GM19397 (cell line): ENCODE data around the gene SPOCD1.

Experiments used
- ATAC-seq: cut with Tn5 transposase; IDR thresholded peaks from one replicate; pipeline ENCODE4 v1.9.1; 2021; ENCODE audit warnings: mild to moderate bottlenecking, moderate library complexity; ENCODE audit not compliant: unreplicated experiment

The SPOCD1 gene

DNA sequence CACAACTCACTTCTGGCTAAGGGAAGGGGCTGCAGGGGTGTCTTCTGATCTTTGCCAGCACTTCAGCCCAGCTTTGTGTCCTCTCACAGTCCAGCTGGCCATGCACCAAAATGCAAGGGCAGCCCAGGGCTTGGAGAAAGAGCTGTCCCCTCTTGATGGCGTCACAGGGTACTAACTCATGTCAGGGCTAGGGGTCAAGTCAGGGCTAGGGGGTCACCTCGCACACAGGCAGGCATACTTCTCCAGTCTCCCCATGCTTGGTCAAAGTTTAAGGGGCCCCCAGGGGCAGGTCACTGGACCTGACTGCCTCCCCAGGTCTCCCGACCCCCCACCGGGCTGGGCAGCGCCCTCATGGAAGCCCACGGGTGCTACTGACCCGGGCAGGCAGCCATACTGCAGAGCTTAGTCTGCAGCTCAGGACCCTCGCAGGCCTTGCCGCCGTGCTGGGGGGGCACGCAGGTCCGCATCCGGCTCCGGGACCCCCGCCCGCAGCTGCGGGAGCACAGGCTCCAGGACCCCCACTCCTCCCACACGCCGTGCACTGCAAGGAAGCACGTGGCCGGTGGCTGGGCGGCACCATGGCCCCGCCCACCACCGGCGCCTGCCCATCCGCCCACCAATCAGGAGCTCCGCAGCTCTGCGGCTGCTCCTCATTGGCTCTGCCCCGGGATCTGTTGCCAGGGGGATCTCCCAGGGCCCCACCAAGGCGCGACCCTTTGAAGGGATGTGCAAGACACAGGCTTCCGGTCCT, 73.2 kb downstream of the SPOCD1 start:
- no peak for ATAC-seq
